ENCODE measurements around the gene ITPR1. TPM values are rescaled to one million over a fixed set of nuclear protein-coding genes. Genes with fewer than 3 reads are reported as not detected.

ITPR1 gene
- total RNA-seq, 2 donors from 2014 or later: 7.0 to 18.2 TPM

DNA sequence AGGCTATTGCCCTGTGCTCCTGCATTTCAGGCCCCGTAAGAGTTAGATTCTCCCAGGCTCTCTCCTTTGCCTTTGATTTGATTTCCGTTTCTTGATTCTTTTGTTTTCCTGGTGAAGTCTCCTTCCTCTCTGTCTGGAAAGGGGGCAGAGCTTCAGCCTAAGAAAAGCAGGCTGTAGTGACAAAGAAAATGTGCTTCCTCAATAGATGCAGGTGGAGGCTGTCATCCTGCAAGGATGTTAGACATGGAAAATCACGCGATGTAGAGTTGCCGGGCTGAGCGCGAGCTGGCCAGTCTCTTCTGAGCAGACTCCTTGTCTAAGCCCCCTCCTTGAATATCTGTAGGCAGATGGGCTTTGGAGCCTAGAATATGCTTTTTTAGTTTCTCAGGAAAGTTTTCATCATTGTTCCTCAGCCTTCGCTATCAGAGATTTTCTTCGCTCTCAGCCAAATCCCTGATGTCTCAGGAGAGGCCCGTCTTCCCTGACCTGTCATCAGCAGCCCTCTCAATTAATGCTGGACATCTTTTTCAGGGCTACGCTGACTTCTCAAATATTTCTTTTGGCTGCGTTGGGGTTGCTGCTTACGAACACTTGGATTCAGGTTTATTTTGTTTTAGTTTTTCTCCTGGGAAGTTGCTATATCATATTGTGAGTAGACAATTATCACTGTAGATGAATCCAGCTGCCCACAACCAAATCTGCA is 163.6 kb downstream of the ITPR1 start:
- H3K36me3 ChIP-seq: no peaks in the 10 kb centered on the region

DNA sequence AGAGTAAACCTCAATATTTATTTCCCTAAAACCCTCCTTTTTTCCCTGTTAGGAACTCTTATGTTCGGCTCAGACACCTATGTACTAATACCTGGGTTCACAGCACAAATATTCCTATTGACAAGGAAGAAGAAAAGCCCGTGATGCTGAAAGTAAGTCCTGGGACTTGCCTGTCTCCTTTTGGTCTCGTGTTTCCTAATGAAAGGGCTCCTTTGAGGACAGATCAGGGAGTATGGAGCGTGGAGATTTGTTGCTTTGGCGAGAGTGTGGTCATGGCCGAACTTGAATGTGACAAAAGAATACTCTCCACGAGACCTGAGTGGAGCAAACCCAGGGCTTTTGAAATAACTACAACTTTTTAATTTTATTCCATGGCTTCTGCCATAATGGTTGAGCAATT is 167.8 kb downstream of the ITPR1 start:
- intact Hi-C loops (cut with DNase I): no loop called here
- H3K36me3 ChIP-seq: no peaks in the 10 kb centered on the region
- H3K9me3 ChIP-seq: no peaks in the 10 kb centered on the region
- H3K9ac ChIP-seq (ENCODE audit: low read depth in 2 of 2, low read length in 2 of 2): no peak overlapping the region
- H3K4me1 ChIP-seq: no peaks in the 10 kb centered on the region
- no peak overlapping the region for H3K27ac ChIP-seq
- H3K27me3 ChIP-seq: no peaks in the 10 kb centered on the region
- no peak for DNase-seq
- no peak overlapping the region for H3K4me3 ChIP-seq
- TF ChIP-seq, protein P1, sequence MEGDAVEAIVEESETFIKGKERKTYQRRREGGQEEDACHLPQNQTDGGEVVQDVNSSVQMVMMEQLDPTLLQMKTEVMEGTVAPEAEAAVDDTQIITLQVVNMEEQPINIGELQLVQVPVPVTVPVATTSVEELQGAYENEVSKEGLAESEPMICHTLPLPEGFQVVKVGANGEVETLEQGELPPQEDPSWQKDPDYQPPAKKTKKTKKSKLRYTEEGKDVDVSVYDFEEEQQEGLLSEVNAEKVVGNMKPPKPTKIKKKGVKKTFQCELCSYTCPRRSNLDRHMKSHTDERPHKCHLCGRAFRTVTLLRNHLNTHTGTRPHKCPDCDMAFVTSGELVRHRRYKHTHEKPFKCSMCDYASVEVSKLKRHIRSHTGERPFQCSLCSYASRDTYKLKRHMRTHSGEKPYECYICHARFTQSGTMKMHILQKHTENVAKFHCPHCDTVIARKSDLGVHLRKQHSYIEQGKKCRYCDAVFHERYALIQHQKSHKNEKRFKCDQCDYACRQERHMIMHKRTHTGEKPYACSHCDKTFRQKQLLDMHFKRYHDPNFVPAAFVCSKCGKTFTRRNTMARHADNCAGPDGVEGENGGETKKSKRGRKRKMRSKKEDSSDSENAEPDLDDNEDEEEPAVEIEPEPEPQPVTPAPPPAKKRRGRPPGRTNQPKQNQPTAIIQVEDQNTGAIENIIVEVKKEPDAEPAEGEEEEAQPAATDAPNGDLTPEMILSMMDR (IDR thresholded peaks at IDR 0.05): no peak

More for the DNA sequence above, 163.6 kb downstream of the ITPR1 start:
- no peak for DNase-seq
- Histone ChIP-seq H3K27ac (no peak overlapping the region), H3K9ac (ENCODE audit: low read depth in 2 of 2, low read length in 2 of 2) (no peak overlapping the region), H3K4me1 (no peaks in the 10 kb centered on the region), H3K9me3 (no peaks in the 10 kb centered on the region), H3K4me3 (no peak overlapping the region), H3K27me3 (no peaks in the 10 kb centered on the region)
- intact Hi-C loops (cut with DNase I): loop anchor here (2.0 to 5.0 kb wide), 2 partner anchors 54 to 401 kb away; no protein-coding TSS in a partner anchor
- TF ChIP-seq, protein P1 (IDR thresholded peaks at IDR 0.05): no peak

DNA sequence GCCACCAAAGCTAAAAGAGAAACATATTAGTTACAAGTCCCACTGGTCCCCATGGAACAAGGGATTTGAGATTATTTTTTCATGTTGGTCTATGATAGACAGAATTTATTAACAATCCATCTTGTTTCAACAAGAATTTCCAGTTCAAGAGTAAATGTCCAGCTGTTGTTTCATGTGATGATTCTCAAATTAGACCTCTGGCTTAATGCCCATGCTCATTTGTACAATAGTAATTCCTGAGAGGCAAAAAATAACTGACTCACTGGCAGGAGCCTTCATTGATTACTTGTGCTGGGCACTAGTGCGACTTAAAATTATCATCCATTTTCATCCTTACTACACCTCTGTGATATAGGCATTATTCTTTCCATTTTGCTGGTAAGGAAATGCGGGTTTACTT is 171.3 kb downstream of the ITPR1 start:
- no peaks in the 10 kb centered on the region for H3K36me3 ChIP-seq
- DNase-seq: no peak
- intact Hi-C loops (cut with DNase I): no loop called here

DNA sequence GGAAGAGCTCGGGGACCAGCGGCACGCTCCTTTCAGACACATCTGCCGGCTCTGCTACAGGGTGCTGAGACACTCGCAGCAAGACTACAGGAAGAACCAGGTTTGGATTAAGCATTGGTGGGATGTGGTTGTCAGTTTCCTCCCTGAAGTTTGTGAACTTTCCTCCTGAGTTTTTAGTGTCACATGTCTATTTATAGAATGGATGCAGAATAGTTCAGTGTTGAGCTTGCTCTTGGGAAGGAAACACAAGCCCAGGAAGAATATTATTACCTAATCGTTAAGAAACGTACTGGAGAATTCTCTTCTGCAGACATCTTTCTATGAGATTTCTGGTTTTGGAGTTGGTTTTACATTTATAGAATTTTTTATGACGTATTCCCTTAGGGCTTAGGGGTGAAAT is 172.0 kb downstream of the ITPR1 start:
- Histone ChIP-seq H3K9ac (ENCODE audit: low read depth in 2 of 2, low read length in 2 of 2) (no peak overlapping the region), H3K9me3 (no peaks in the 10 kb centered on the region), H3K27me3 (no peaks in the 10 kb centered on the region), H3K4me1 (no peaks in the 10 kb centered on the region), H3K27ac (no peak overlapping the region), H3K4me3 (no peak overlapping the region), H3K36me3 (no peaks in the 10 kb centered on the region)
- no peak for DNase-seq
- intact Hi-C loops (cut with DNase I): no loop called here
- TF ChIP-seq, protein P1 (IDR thresholded peaks at IDR 0.05): no peak

More for the DNA sequence above, 171.3 kb downstream of the ITPR1 start:
- TF ChIP-seq, protein P1 (IDR thresholded peaks at IDR 0.05): no peak
- H3K4me1 ChIP-seq: no peaks in the 10 kb centered on the region
- no peaks in the 10 kb centered on the region for H3K9me3 ChIP-seq
- no peak overlapping the region for H3K27ac ChIP-seq
- H3K9ac ChIP-seq (ENCODE audit: low read depth in 2 of 2, low read length in 2 of 2): no peak overlapping the region
- H3K4me3 ChIP-seq: no peak overlapping the region
- H3K27me3 ChIP-seq: no peaks in the 10 kb centered on the region

DNA sequence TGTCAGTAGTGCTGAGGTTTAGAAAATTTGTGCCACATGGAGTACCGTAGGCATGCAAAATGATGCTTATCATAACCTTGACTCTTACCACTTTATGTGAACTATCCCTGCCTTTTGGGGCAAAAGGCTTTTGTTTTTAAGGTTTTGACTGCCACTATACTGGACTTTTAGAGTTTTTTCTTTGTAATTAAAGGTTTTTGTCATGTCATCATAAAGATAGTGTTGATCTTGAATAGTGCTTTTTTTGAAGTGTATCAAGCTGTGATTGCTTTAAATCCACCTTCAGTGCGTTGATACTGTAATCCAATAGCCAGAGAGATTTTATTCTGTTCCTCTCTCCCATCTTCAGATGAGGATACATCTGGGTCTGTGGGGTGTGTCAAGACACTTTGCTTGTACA is 172.9 kb downstream of the ITPR1 start:
- Histone ChIP-seq H3K27me3 (no peaks in the 10 kb centered on the region), H3K36me3 (no peaks in the 10 kb centered on the region)

More for the DNA sequence above, 172.9 kb downstream of the ITPR1 start:
- H3K9me3 ChIP-seq: no peaks in the 10 kb centered on the region
- intact Hi-C loops (cut with DNase I): no loop called here
- no peak for DNase-seq
- no peaks in the 10 kb centered on the region for H3K4me1 ChIP-seq
- TF ChIP-seq, protein P1 (IDR thresholded peaks at IDR 0.05): no peak
- H3K9ac ChIP-seq (ENCODE audit: low read depth in 2 of 2, low read length in 2 of 2): no peak overlapping the region
- H3K27ac ChIP-seq: no peak overlapping the region
- H3K4me3 ChIP-seq: no peak overlapping the region
